Hepatocyte (in vitro differentiated cells): ENCODE measurements around the gene NFKB1. TPM values are rescaled to one million over a fixed set of nuclear protein-coding genes. Genes with fewer than 3 reads are reported as not detected.

Source experiments
- DNase-seq: peaks from one replicate; pipeline ENCODE4 v3.0.0-alpha.2; 2016; ENCODE audit warnings: low spot score
- H2AFZ ChIP-seq: fragments of 200-600 bp; sonication (generic); 2 replicates; pipeline ENCODE4 v1.6.0; 2016; ENCODE audit warnings: antibody characterized with exemption, mild to moderate bottlenecking
- H3K27ac ChIP-seq: fragments of 200-600 bp; sonication (generic); 2 replicates; pipeline ENCODE4 v1.5.1; 2016; ENCODE audit warnings: mild to moderate bottlenecking
- H3K27me3 ChIP-seq: fragments of 200-600 bp; sonication (generic); 2 replicates; pipeline ENCODE4 v1.6.1; 2016
- H3K36me3 ChIP-seq: fragments of 200-600 bp; sonication (generic); replicated peaks from 2 replicates; pipeline ENCODE4 v1.5.1; 2016; ENCODE audit warnings: low read depth; ENCODE audit not compliant: insufficient read depth
- H3K4me1 ChIP-seq: fragments of 200-600 bp; sonication (generic); 2 replicates; pipeline ENCODE4 v1.5.1; 2016; ENCODE audit warnings: mild to moderate bottlenecking, moderate library complexity; ENCODE audit not compliant: insufficient read depth
- H3K4me2 ChIP-seq: fragments of 200-600 bp; sonication (generic); 2 replicates; pipeline ENCODE4 v1.6.0; 2016
- H3K4me3 ChIP-seq: fragments of 200-600 bp; sonication (generic); 2 replicates; pipeline ENCODE4 v1.5.1; 2016; ENCODE audit warnings: mild to moderate bottlenecking
- H3K79me2 ChIP-seq: fragments of 200-600 bp; sonication (generic); 2 replicates; pipeline ENCODE4 v1.6.0; 2017; ENCODE audit warnings: mild to moderate bottlenecking
- H3K9me2 ChIP-seq: fragments of 200-600 bp; sonication (generic); replicated peaks from 2 replicates; pipeline ENCODE4 v1.6.0; 2017; ENCODE audit warnings: mild to moderate bottlenecking; ENCODE audit not compliant: insufficient read depth
- H3K9me3 ChIP-seq: fragments of 200-600 bp; sonication (generic); 2 replicates; pipeline ENCODE4 v1.5.1; 2016; ENCODE audit warnings: low read depth, mild to moderate bottlenecking
- H4K20me1 ChIP-seq: fragments of 200-600 bp; sonication (generic); 2 replicates; pipeline ENCODE4 v1.6.0; 2016; ENCODE audit warnings: mild to moderate bottlenecking; ENCODE audit not compliant: insufficient read depth, poor library complexity, severe bottlenecking
- EZH2 ChIP-seq: fragments of 200-600 bp; sonication (generic); IDR thresholded peaks from 2 replicates; pipeline ENCODE4 v1.6.1; 2016; ENCODE audit warnings: antibody characterized with exemption, mild to moderate bottlenecking, borderline replicate concordance
- EZH2phosphoT487 ChIP-seq: fragments of 200-600 bp; sonication (generic); IDR thresholded peaks from one replicate; pipeline ENCODE4 v1.6.1; 2018; ENCODE audit warnings: antibody characterized with exemption, mild to moderate bottlenecking, low read depth, moderate library complexity; ENCODE audit not compliant: unreplicated experiment, severe bottlenecking
- WGBS: methylation state at CpG from one replicate; pipeline ENCODE4 v1.1.6; 2016; ENCODE audit warnings: low lambda C conversion rate; ENCODE audit errors: missing lambda C conversion rate; 5-methylcytosine and 5-hydroxymethylcytosine counted together
- polyA plus RNA-seq: library from polyadenylated mRNA; unstranded; fragments of >200 nt; fragmentation: Nextera tagmentation; extraction: Ambion mirVana; gene quantifications from 2 replicates; pipeline ENCODE4 v1.2.1, GENCODE V29; 2016
- total RNA-seq: library from RNA; depleted of rRNA; stranded (reverse); fragments of >200 nt; gene quantifications from 2 replicates; pipeline ENCODE4 v1.2.3, GENCODE V29; 2014
- TF ChIP-seq, protein P1 (sequence below): fragments of 200-600 bp; sonication (generic); IDR thresholded peaks from 2 replicates; pipeline ENCODE4 v1.5.1; 2016; ENCODE audit warnings: antibody characterized with exemption, mild to moderate bottlenecking; ENCODE audit not compliant: poor library complexity

The NFKB1 gene
- total and polyA plus RNA-seq, 2 experiments from 2014 or later = 21.1 to 22.8 TPM

DNA sequence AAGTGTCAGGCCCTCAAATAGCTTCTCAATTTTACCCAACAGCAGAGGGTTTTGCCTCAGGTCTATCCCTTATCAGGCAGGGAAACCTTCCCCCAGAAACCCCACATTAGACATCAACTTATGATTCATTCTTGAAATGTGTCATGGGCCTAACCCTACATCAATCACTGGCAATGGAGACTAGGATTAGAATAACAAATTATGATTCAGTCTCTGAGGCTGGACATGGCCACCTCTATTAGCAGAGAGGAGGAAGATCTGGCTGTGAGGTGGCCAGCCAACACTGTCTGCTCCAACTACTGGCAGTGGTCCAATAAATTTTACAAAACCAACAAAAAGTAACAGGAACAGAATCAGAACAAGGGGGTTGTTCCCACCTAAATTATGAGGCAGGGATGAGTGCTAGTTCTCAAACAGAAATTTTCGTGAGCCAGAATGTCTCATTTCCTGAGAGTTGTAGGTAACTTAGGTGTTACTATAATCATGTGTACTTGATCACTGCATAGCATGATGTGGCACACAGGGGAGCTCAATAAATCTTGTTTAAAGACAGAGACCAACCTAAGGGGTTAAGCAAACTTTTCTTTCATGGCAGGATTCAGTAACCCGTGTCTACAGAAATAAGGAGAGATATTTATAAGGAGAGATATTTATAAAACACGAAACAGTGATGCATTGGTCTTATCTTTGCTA lies 126.8 kb downstream of the NFKB1 start:
- Histone ChIP-seq H2AFZ (no peak overlapping the region), H3K27me3 (no peaks in the 10 kb centered on the region), H3K4me2 (no peak overlapping the region), H3K36me3 (no peaks in the 10 kb centered on the region), H3K4me1 (peaks cover 9% of the 10 kb centered on the region), H4K20me1 (no peaks in the 10 kb centered on the region), H3K79me2 (no peaks in the 10 kb centered on the region), H3K27ac (no peak overlapping the region), H3K9me3 (no peaks in the 10 kb centered on the region), H3K9me2 (no peaks in the 10 kb centered on the region), H3K4me3 (no peak overlapping the region)
- WGBS = 74% methylated on average over 3 of the region's 3 CpGs
- no peak for DNase-seq
- TF ChIP-seq EZH2 (no peak), EZH2phosphoT487 (no peak)
- TF ChIP-seq, protein P1, sequence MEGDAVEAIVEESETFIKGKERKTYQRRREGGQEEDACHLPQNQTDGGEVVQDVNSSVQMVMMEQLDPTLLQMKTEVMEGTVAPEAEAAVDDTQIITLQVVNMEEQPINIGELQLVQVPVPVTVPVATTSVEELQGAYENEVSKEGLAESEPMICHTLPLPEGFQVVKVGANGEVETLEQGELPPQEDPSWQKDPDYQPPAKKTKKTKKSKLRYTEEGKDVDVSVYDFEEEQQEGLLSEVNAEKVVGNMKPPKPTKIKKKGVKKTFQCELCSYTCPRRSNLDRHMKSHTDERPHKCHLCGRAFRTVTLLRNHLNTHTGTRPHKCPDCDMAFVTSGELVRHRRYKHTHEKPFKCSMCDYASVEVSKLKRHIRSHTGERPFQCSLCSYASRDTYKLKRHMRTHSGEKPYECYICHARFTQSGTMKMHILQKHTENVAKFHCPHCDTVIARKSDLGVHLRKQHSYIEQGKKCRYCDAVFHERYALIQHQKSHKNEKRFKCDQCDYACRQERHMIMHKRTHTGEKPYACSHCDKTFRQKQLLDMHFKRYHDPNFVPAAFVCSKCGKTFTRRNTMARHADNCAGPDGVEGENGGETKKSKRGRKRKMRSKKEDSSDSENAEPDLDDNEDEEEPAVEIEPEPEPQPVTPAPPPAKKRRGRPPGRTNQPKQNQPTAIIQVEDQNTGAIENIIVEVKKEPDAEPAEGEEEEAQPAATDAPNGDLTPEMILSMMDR = no peak

DNA sequence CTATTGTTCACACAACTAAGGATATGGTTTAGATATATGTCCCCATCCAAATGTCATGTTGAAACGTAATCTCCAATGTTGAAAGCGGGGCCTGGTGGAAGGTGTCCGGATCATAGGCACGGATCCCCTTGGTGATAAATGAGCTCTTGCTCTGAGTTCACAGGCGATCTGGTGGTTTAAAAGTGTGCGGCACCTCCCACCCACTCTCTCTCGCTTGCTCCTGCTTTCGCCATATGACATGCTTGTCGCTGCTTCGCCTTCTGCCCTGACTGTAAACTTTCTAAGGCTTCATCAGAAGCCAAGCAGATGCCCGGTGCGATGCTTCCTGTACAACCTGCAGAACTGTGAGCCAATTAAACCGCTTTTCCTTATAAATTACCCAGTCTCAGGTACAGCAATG lies 128.5 kb downstream of the NFKB1 start:
- TF ChIP-seq, protein P1 = no peak
- TF ChIP-seq EZH2 (no peak), EZH2phosphoT487 (no peak)
- no peak overlapping the region for H3K4me3 ChIP-seq
- H3K36me3 ChIP-seq = no peaks in the 10 kb centered on the region
- H3K79me2 ChIP-seq = no peaks in the 10 kb centered on the region
- no peaks in the 10 kb centered on the region for H3K9me2 ChIP-seq
- H3K4me2 ChIP-seq = no peak overlapping the region
- no peaks in the 10 kb centered on the region for H4K20me1 ChIP-seq
- no peak overlapping the region for H2AFZ ChIP-seq
- DNase-seq = no peak
- peak overlapping the region; percentile 79 for H3K27ac ChIP-seq
- WGBS = 80% methylated on average over 13 of the region's 13 CpGs
- H3K4me1 ChIP-seq = peaks cover 9% of the 10 kb centered on the region
- H3K9me3 ChIP-seq = no peaks in the 10 kb centered on the region
- H3K27me3 ChIP-seq = no peaks in the 10 kb centered on the region

DNA sequence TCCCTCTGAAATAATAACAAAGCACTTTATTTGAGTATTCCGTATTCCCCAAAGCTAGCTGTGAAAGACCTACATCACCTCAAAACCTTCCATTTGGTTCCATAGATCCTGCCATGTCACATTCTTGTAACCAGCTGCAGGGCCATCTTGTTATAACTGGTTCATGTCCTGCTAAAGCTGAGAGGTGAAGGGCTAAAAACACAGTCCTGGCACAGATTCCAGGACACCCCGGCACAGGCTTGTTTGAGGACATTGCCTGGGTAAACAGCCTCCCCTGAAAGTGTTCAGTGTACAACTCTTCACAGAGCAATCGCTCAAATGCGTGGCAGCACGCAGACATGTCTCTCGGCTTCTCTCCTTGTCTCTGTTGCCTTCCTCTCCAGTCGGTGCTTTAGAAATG lies 130.5 kb downstream of the NFKB1 start:
- 73% methylated on average over 7 of the region's 7 CpGs for WGBS
- Histone ChIP-seq H3K27ac (peak overlapping the region; percentile 81), H3K27me3 (no peaks in the 10 kb centered on the region), H3K9me2 (no peaks in the 10 kb centered on the region), H3K4me1 (peaks cover 9% of the 10 kb centered on the region), H3K4me3 (no peak overlapping the region), H4K20me1 (no peaks in the 10 kb centered on the region), H3K9me3 (no peaks in the 10 kb centered on the region), H3K79me2 (no peaks in the 10 kb centered on the region), H3K4me2 (no peak overlapping the region), H2AFZ (no peak overlapping the region), H3K36me3 (no peaks in the 10 kb centered on the region)
- TF ChIP-seq EZH2 (no peak), EZH2phosphoT487 (no peak)
- TF ChIP-seq, protein P1 = no peak
- DNase-seq = no peak
